ENCODE results near the gene TMEM121B. TPM values are rescaled to one million over a fixed set of nuclear protein-coding genes. Genes with fewer than 3 reads are reported as not detected.
A peak's percentile ranks its signal among the peaks of the same experiment; 100 is the strongest.

The TMEM121B gene
- total and polyA plus RNA-seq, 4 donors: 0.15 to 0.87 (median 0.59) TPM

DNA sequence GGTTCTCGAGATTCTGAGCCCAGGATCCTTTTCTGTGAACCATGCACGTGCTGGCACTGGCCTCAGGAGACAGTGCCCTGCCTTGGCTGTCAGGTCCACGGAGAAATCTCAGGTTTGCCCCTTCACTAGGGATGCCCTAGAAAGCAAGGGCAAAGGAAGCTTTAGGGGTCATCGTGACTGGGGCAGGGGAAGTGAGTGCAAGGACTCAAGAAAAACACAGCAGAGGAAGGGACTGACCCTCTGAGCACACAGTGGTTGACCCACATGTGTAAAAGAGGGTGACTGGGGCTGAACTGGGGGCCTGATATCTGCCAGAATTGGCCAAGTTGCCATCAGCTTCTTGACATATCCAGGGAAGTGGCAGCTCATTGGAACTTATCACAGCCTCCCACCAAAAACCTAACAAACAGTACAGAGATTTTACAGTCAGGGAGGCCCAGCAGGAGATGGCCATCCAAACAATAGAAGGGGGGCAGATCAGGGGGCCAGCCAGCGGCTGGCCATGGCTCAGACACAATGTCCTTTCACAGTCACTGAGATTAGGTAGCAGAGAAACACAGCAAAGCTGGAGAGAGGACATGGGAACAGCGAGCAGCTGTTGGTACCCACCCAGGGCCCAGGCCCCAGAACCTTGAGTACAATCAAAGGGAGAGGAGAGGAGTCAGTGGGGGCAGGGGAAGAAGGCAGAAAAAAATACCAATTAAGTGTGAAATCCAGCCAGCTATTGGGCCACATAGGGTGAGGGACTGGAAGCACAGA lies 4.4 kb downstream of the TMEM121B start:
- intact Hi-C loops (cut with DNase I): no loop called here
- H3K36me3 ChIP-seq (ENCODE audit: control insufficient read depth in 1 of 2, insufficient read depth in 2 of 2, low read length in 1 of 2): no peaks in the 10 kb centered on the region
- H3K27me3 ChIP-seq (ENCODE audit: control insufficient read depth in 1 of 2, insufficient read depth in 2 of 2, low read length in 1 of 2): no peaks in the 10 kb centered on the region
- no peak overlapping the region for H3K27ac ChIP-seq (ENCODE audit: low read depth in 1 of 2, low read length in 2 of 2)
- DNase-seq: peak in 1 of 2 donors; percentile 31
- no peaks in the 10 kb centered on the region for H3K4me1 ChIP-seq (ENCODE audit: control insufficient read depth in 1 of 2, insufficient read depth in 2 of 2, low read length in 2 of 2)
- no peak overlapping the region for H3K4me3 ChIP-seq (ENCODE audit: low read length in 2 of 2)
- no peaks in the 10 kb centered on the region for H3K9me3 ChIP-seq (ENCODE audit: control insufficient read depth, low read length)
- ATAC-seq (ENCODE audit: low FRiP score): no peak
- WGBS, 2 donors: 37 to 45% methylated on average over 6 of the region's 6 CpGs

DNA sequence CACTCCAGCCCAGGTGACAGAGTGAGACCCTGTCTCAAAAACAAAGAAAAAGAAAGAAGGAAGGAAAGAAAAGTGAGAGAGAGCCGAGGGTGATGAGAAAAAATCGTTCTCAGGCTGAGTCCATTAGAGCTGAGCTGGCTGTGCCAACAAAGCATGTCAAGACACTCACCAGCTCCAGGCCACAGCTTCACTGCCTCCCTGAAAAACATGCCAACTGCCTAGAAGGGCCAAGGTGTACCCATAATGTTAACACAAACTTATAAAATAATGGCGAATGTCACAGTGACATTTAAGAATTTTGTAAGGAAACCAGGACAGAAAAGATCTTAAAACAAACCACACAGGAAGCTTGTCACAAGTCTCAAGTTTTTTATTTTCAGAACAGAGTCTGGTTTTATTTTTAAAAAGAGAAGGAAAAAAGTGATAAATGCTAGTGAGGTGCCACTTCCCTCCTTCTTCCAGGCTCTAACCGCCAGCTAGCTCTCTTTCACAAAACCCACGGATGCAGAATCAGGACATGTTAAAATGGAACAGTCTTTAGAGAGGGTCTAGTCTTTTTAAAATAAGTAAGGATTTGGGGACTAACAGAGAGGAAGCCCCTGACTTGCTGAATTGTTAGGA lies 5.1 kb downstream of the TMEM121B start:
- no peak overlapping the region for H3K4me3 ChIP-seq (ENCODE audit: low read length in 2 of 2)
- no peaks in the 10 kb centered on the region for H3K27me3 ChIP-seq (ENCODE audit: control insufficient read depth in 1 of 2, insufficient read depth in 2 of 2, low read length in 1 of 2)
- intact Hi-C loops (cut with DNase I): no loop called here
- ATAC-seq (ENCODE audit: low FRiP score) (no peak), DNase-seq (no peak)
- no peaks in the 10 kb centered on the region for H3K36me3 ChIP-seq (ENCODE audit: control insufficient read depth in 1 of 2, insufficient read depth in 2 of 2, low read length in 1 of 2)
- H3K27ac ChIP-seq (ENCODE audit: low read depth in 1 of 2, low read length in 2 of 2): no peak overlapping the region
- WGBS, 2 donors: 40 to 43% methylated on average over 5 of the region's 5 CpGs
- no peaks in the 10 kb centered on the region for H3K9me3 ChIP-seq (ENCODE audit: control insufficient read depth, low read length)
- no peaks in the 10 kb centered on the region for H3K4me1 ChIP-seq (ENCODE audit: control insufficient read depth in 1 of 2, insufficient read depth in 2 of 2, low read length in 2 of 2)

- H3K27ac ChIP-seq (ENCODE audit: low read depth in 1 of 2, low read length in 2 of 2): no peak overlapping the region
- H3K4me3 ChIP-seq (ENCODE audit: low read length in 2 of 2): no peak overlapping the region
- H3K27me3 ChIP-seq (ENCODE audit: control insufficient read depth in 1 of 2, insufficient read depth in 2 of 2, low read length in 1 of 2): no peaks in the 10 kb centered on the region
- peak in 1 of 2 donors; percentile 15 for DNase-seq
- H3K9me3 ChIP-seq (ENCODE audit: control insufficient read depth, low read length): no peaks in the 10 kb centered on the region
- 54 to 56% methylated on average over 4 of the region's 4 CpGs for WGBS, 2 donors
- ATAC-seq (ENCODE audit: low FRiP score): no peak
- no peaks in the 10 kb centered on the region for H3K36me3 ChIP-seq (ENCODE audit: control insufficient read depth in 1 of 2, insufficient read depth in 2 of 2, low read length in 1 of 2)
- intact Hi-C loops (cut with DNase I): no loop called here
- H3K4me1 ChIP-seq (ENCODE audit: control insufficient read depth in 1 of 2, insufficient read depth in 2 of 2, low read length in 2 of 2): no peaks in the 10 kb centered on the region
Observed at GRCh38 chr22:17115236-17115635, 5.9 kb downstream of the TMEM121B start.

DNA sequence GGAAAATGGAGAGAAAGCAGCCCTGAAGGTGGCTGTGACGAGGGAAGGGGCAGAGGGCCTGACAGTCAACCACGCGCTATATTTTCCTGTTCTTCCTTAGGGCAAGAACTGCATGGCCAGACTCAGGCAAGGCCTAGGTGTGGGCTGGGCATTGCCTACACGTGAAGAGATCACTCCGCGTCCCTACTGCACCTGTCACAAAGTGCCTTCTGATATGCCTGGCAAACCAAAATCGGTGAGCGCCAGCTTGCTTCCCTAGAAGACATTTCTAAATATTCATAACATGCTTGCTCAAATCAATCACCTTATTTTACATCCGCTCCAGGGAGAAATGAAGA lies 6.3 kb downstream of the TMEM121B start:
- H3K36me3 ChIP-seq (ENCODE audit: control insufficient read depth in 1 of 2, insufficient read depth in 2 of 2, low read length in 1 of 2): no peaks in the 10 kb centered on the region
- 91 to 92% methylated on average over 9 of the region's 9 CpGs for WGBS, 2 donors
- H3K27ac ChIP-seq (ENCODE audit: low read depth in 1 of 2, low read length in 2 of 2): no peak overlapping the region
- no peaks in the 10 kb centered on the region for H3K9me3 ChIP-seq (ENCODE audit: control insufficient read depth, low read length)
- no peak overlapping the region for H3K4me3 ChIP-seq (ENCODE audit: low read length in 2 of 2)
- H3K27me3 ChIP-seq (ENCODE audit: control insufficient read depth in 1 of 2, insufficient read depth in 2 of 2, low read length in 1 of 2): no peaks in the 10 kb centered on the region
- intact Hi-C loops (cut with DNase I): no loop called here
- ATAC-seq (ENCODE audit: low FRiP score): no peak
- H3K4me1 ChIP-seq (ENCODE audit: control insufficient read depth in 1 of 2, insufficient read depth in 2 of 2, low read length in 2 of 2): no peaks in the 10 kb centered on the region
- DNase-seq: peak in 1 of 2 donors; percentile 30

- no peaks in the 10 kb centered on the region for H3K9me3 ChIP-seq (ENCODE audit: control insufficient read depth, low read length)
- WGBS, 2 donors: 74 to 76% methylated on average over 13 of the region's 13 CpGs
- DNase-seq (peak in 1 of 2 donors; percentile 68), ATAC-seq (ENCODE audit: low FRiP score) (no peak)
- intact Hi-C loops (cut with DNase I): no loop called here
- no peaks in the 10 kb centered on the region for H3K4me1 ChIP-seq (ENCODE audit: control insufficient read depth in 1 of 2, insufficient read depth in 2 of 2, low read length in 2 of 2)
- H3K27ac ChIP-seq (ENCODE audit: low read depth in 1 of 2, low read length in 2 of 2): no peak overlapping the region
- no peaks in the 10 kb centered on the region for H3K27me3 ChIP-seq (ENCODE audit: control insufficient read depth in 1 of 2, insufficient read depth in 2 of 2, low read length in 1 of 2)
- no peak overlapping the region for H3K4me3 ChIP-seq (ENCODE audit: low read length in 2 of 2)
- H3K36me3 ChIP-seq (ENCODE audit: control insufficient read depth in 1 of 2, insufficient read depth in 2 of 2, low read length in 1 of 2): no peaks in the 10 kb centered on the region
Observed at GRCh38 chr22:17114173-17114897, 6.8 kb downstream of the TMEM121B start.

- WGBS, 2 donors: 80 to 83% methylated on average over 8 of the region's 8 CpGs
- Histone ChIP-seq H3K9me3 (ENCODE audit: control insufficient read depth, low read length) (no peaks in the 10 kb centered on the region), H3K36me3 (ENCODE audit: control insufficient read depth in 1 of 2, insufficient read depth in 2 of 2, low read length in 1 of 2) (no peaks in the 10 kb centered on the region), H3K4me1 (ENCODE audit: control insufficient read depth in 1 of 2, insufficient read depth in 2 of 2, low read length in 2 of 2) (no peaks in the 10 kb centered on the region), H3K27me3 (ENCODE audit: control insufficient read depth in 1 of 2, insufficient read depth in 2 of 2, low read length in 1 of 2) (no peaks in the 10 kb centered on the region), H3K27ac (ENCODE audit: low read depth in 1 of 2, low read length in 2 of 2) (no peak overlapping the region), H3K4me3 (ENCODE audit: low read length in 2 of 2) (no peak overlapping the region)
- peak in 1 of 2 donors; percentile 55 for DNase-seq
- no peak for ATAC-seq (ENCODE audit: low FRiP score)
- intact Hi-C loops (cut with DNase I): no loop called here
Observed at GRCh38 chr22:17113600-17113999, 7.6 kb downstream of the TMEM121B start.

DNA sequence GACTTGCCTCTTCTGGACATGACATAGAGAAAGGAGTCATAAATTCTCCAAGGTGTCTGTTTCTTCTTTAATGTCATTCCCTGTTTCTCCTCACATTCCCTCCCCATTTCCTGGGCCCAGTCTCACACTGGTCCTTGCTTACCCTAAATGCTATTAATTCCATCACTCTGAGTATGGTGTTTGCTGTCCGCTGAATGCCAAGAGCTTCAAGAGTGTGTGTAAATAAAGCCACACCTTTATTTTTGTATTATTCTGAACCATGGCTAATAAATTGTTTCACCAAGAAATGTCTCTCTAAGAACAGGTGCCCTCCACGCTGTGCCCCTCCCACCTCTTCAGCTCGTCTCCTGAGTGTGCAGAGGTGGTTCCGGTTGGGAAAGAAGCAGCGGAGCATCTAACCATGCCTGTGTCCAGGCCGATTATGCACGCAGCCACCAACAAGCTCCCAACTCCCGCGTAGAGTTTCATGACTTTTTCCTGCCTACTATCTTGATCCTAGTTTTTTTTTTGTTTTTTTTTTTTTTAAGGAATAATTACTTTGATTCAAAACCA lies 8.6 kb downstream of the TMEM121B start:
- no peaks in the 10 kb centered on the region for H3K27me3 ChIP-seq (ENCODE audit: control insufficient read depth in 1 of 2, insufficient read depth in 2 of 2, low read length in 1 of 2)
- no peaks in the 10 kb centered on the region for H3K36me3 ChIP-seq (ENCODE audit: control insufficient read depth in 1 of 2, insufficient read depth in 2 of 2, low read length in 1 of 2)
- WGBS, 2 donors: 48 to 78% methylated on average over 9 of the region's 9 CpGs
- intact Hi-C loops (cut with DNase I): no loop called here
- no peaks in the 10 kb centered on the region for H3K4me1 ChIP-seq (ENCODE audit: control insufficient read depth in 1 of 2, insufficient read depth in 2 of 2, low read length in 2 of 2)
- DNase-seq (peak in 1 of 2 donors; percentile 10), ATAC-seq (ENCODE audit: low FRiP score) (no peak)
- no peak overlapping the region for H3K4me3 ChIP-seq (ENCODE audit: low read length in 2 of 2)
- no peaks in the 10 kb centered on the region for H3K9me3 ChIP-seq (ENCODE audit: control insufficient read depth, low read length)
- no peak overlapping the region for H3K27ac ChIP-seq (ENCODE audit: low read depth in 1 of 2, low read length in 2 of 2)

DNA sequence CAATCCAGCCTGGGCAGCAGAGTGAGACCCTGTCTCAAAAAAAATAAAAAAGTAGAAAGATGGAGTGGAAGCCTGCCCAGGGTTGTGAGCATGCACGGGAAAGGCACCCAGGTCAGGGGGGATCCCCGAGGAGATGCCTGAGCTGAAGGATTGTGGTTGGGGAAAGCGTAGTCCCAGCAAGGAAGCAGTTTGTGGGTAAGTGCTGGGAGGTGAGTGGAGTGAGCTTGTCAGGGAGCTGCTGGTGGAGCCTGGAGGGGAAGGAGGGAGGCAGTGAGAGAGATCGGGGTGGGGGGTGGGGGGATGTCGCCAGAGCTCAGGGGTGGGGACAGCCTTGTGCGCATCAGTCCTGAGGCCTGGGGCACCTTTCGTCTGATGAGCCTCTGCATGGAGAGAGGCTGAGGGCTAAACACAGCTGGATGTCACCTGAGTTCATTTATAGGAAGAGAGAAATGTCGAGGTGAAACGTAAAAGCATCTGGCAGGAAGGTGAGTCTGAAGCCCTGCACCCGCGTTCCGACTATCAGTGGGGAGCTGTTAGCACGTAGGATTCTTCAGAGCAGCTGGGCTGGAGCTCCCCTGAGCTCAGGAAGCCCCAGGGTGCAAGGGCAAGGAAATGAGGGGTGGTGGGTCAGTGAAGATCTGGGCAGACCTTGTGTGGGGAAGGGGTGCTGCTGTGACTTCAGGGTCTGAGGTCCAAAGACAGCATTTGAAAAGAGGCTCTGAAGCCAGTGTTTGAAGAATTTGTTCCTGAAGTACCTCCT lies 10.2 kb downstream of the TMEM121B start:
- H3K9me3 ChIP-seq (ENCODE audit: control insufficient read depth, low read length): no peaks in the 10 kb centered on the region
- 69 to 74% methylated on average over 13 of the region's 13 CpGs for WGBS, 2 donors
- no peaks in the 10 kb centered on the region for H3K27me3 ChIP-seq (ENCODE audit: control insufficient read depth in 1 of 2, insufficient read depth in 2 of 2, low read length in 1 of 2)
- intact Hi-C loops (cut with DNase I): no loop called here
- no peak overlapping the region for H3K27ac ChIP-seq (ENCODE audit: low read depth in 1 of 2, low read length in 2 of 2)
- H3K4me3 ChIP-seq (ENCODE audit: low read length in 2 of 2): no peak overlapping the region
- ATAC-seq (ENCODE audit: low FRiP score): no peak
- DNase-seq: peak in 1 of 2 donors; percentile 48
- H3K4me1 ChIP-seq (ENCODE audit: control insufficient read depth in 1 of 2, insufficient read depth in 2 of 2, low read length in 2 of 2): no peaks in the 10 kb centered on the region
- H3K36me3 ChIP-seq (ENCODE audit: control insufficient read depth in 1 of 2, insufficient read depth in 2 of 2, low read length in 1 of 2): no peaks in the 10 kb centered on the region
